Hematopoietic multipotent progenitor cell treated with erythropoietin and hydrocortisone succinate and interleukin-3 and kit ligand, for 8 days (in vitro differentiated cells): ENCODE measurements around the gene LHFPL5.

Source experiments
- DNase-seq: peaks from one replicate; pipeline ENCODE4 v3.0.0-alpha.2; 2015

LHFPL5 gene

GRCh38 chr6:35794536-35795452 is 10.4 kb upstream of the LHFPL5 start:
- DNase-seq = no peak

- DNase-seq = no peak
Observed at GRCh38 chr6:35795453-35796071, 9.6 kb upstream of the LHFPL5 start.

DNA sequence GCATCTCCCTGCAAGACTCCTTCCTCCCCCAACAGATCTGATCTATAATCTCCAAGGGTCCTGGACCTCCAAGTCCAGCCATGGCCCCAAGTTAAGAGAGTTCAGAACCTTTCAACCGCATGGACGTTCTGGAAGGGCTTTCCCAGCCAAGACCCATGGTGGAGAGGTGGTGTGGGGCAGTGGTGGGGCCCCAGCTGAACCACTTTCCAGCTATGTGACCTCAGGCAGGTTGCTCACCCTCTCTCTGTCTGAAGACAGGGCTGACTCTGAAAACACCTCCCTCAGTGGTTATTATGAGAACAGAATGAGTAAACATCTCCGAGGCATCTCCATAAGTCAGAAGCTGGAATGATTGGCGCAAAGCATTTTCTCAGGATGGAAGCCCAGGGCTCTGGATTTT is 8.9 kb upstream of the LHFPL5 start:
- no peak for DNase-seq

DNA sequence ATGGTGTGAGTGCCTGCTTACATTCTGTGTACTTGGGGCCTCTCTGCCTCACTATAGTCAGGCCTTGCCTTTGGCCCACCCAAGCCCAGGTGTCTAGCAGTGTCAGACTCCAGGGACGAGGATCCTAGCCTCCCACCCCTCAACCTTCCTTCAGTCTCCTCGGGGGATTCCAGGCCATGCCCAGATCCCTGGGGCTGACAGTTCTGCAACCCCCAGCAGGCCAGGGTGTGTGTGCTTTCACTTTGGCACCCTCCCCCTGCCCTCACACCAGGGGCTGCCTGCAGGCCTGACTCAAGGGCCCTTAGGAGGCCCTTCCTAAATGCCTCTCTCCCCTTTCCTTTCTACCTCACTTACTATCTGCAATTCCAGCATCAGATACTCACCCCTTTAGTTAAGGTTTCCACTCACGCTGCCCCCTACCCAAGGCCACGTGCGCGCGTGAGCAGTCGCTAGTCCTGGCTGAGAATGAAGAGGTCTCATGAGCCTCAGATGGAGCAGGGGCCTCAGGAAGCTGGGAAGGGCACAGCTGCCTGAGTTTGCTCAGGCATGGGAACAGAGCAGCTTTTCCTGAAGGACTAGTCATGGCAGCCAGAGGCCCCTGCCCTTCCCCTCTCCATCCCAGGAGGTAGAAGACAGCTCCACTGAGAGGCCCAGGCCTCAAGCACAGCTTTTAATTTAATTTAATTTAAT is 7.2 kb upstream of the LHFPL5 start:
- DNase-seq = no peak

GRCh38 chr6:35798706-35799105 is 6.4 kb upstream of the LHFPL5 start:
- DNase-seq = no peak

DNA sequence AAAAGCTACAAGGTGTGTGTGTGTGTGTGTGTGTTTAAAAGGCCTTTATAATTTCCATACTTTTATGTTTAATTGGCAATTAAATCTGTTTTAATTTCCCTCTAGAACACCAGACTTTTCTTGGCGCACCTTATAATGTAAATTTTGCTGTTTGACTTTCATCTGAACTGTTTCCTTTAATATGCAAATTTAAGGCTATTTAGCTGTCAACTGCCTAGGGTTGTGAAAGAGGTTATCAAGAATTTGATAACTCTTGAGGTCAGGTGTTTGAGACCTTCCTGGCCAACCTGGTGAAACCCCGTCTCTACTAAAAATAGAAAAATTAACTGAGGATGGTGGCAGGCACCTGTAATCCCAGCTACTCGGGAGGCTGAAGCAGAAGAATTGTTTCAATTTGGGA is 4.0 kb upstream of the LHFPL5 start:
- DNase-seq = no peak

DNA sequence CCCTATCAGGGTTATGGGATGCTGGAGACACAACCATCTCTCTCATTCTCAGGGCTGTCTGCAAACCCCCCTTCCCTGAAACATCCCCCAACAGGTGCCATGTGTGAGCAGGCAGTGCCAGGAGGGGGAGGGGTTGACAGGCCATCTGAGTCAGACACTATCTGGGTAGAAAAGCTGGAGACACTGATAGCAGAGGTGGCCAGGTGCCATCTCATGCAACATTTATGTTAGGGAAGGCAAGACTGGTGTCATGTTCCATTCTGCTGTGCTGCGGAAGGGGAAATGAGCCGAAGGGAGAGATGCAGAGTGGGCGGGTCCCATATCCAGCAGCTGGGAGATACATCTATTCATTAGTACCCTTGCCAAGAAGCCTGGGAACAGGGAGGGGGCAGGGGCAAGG is 3.5 kb downstream of the LHFPL5 start:
- peak; percentile 29 for DNase-seq

- DNase-seq = no peak
Observed at GRCh38 chr6:35809809-35810208, 4.7 kb downstream of the LHFPL5 start.

- DNase-seq = no peak
Observed at GRCh38 chr6:35810971-35811698, 6.0 kb downstream of the LHFPL5 start.

DNA sequence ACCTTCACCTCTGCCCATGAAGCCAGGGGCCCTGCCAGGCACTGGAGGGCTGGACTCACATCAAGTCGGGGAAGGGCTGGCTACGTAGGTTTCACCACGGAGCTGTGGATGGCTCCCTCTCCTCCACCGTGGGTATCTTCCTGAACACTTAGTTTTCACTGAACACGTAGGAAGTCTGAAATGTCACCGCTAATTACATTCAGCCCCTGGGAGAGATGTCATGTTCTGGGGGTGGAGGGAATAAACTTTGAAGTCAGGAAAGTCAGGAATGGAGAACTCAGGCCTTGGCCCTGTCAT is 6.5 kb downstream of the LHFPL5 start:
- no peak for DNase-seq

GRCh38 chr6:35817515-35817914 is 12.4 kb downstream of the LHFPL5 start:
- no peak for DNase-seq

DNA sequence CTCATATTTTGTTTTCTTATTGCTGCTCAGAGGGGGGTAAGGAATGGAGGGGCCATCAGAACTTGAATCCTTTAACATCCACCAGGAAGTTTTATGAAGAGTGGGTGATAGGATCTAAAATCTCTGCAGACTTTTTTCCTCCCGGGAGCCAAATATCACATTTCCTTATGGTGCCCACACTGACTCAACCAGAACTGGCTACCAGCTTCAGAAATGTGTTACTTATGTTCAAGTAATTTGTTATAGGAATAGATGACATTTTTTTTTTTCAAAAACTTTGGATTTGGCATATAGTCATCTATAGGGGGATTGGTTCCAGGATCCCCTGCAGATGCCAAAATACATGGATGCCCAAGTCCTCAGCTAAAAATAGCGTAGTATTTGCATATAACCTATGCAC is 18.4 kb downstream of the LHFPL5 start:
- DNase-seq = no peak

- no peak for DNase-seq
Observed at GRCh38 chr6:35824552-35825192, 19.5 kb downstream of the LHFPL5 start.

DNA sequence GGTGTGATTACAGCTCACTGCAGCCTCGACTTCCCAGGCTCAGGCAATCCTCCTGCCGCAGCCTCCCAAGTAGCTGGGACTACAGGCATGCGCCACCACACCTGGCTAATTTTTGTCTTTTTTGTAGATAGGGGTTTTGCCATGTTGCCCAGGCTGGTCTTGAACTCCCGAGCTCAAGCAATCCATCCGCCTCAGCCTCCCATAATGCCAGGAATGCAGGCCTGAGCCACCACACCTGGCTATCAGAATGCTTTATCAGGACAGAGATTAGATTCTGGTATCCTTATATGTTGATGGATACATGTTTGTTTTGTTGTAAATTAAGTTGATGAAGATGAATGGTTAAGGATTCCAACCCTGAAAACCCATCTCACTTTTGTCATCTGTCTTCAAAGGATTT is 24.2 kb downstream of the LHFPL5 start:
- no peak for DNase-seq

GRCh38 chr6:35831257-35832007 is 26.3 kb downstream of the LHFPL5 start:
- no peak for DNase-seq

DNA sequence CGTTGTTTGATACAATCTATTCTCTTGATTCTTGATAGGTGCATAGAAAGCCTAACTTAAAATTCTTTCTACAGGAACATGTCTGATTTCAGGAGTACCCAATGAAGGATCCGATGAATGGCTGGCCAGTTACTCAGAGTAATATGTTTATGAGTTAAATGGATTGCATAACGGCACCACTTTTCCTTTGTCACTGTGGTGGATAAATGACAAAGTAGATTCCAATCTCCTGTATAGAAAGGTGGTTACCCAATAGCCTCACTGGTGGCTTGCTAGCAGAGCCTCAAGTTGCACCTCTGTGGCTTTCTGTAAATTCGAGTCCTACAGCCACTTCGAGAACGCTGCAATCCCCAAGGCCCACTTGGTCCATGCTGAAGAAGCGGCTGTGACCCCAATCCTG is 28.4 kb downstream of the LHFPL5 start:
- DNase-seq = peak; percentile 27

GRCh38 chr6:35839019-35839418 is 33.9 kb downstream of the LHFPL5 start:
- no peak for DNase-seq

DNA sequence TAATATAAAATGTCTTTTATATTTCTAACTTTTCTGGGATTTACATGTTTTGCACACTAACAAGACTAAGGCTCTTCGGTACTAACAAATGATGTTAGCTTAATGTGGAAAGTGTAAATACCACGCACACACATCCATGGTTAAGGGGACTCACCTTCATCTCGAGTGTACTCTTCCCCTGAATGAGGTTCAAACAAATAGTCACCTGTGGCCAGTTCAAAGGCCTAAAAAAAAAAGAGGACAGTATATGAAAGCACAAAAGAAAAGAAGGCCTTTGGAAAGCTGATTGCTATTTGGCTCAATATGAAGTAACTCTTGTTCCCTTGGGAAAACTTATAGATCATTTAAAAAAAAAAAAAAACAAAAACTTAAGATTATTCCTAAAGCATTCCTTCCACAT is 37.2 kb downstream of the LHFPL5 start:
- DNase-seq = no peak

DNA sequence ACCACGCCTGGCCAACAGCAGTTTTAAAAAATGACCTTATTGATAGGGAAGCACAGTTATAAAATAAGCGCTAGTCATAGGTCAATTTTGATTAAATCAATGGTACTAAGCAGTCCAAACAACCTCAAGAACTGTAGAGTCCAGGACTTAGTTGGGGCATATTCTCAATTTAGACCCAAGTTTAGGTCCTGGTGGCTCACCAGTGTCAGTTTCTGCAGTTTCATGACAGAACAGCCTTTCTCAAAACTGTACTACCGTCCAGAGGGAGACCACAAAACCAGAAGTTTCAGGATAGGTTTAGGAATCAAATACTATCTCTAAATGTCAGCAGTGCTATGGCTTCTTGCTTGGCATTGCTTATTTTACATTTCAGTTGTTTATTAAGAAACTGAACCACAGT is 39.1 kb downstream of the LHFPL5 start:
- no peak for DNase-seq

- DNase-seq = no peak
Observed at GRCh38 chr6:35850208-35850607, 45.1 kb downstream of the LHFPL5 start.

- DNase-seq = no peak
Observed at GRCh38 chr6:35852994-35853393, 47.8 kb downstream of the LHFPL5 start.

DNA sequence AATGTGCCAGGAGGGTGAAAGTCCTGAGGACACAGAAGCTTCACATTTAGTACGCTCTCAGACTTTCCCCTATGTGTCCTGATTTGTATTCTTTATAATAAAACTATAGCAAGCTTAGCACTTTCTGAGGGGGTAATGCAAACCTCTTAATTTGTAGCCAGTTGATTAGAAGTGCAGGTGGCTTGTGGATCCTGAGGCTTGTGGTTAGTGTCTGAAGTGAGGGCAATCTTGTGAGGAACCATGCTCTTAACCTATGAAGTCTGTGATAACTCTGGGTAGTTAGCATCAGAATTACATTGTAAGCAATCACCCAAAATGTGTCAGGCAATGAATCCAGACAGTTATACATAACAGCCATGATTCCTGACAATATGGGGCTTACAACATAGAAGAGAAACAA is 51.1 kb downstream of the LHFPL5 start:
- no peak for DNase-seq
